NCI-H1417 (cell line): ENCODE results near the gene IL10RB.
"Not testable (repeated sequence)": the region's sequence is repeated elsewhere in the genome, so short reads cannot be mapped to it uniquely, and the experiment has no call there.

ENCODE experiments used
- DNase-seq, 3 experiments: peaks; one replicate each; lab custom pipeline; 2025; lab: John Stamatoyannopoulos, UW

Gene IL10RB

GRCh38 chr21:33266050-33266788, at the start of gene IL10RB:
Gene IL10RB, plus strand, starts transcription at chr21:33266367. Its CDS starts 99 bp downstream, at chr21:33266466.
- DNase-seq = peak; percentile 74 to 88 (median 86)

GRCh38 chr21:33217138-33217520, 49.0 kb upstream of the IL10RB start:
- no peak for DNase-seq

GRCh38 chr21:33219300-33219699, 46.9 kb upstream of the IL10RB start:
- no peak for DNase-seq

GRCh38 chr21:33219954-33220353, 46.2 kb upstream of the IL10RB start:
- DNase-seq = no peak

GRCh38 chr21:33225376-33225775, 40.8 kb upstream of the IL10RB start:
- DNase-seq = not testable (repeated sequence)

- DNase-seq = no peak
Observed at GRCh38 chr21:33228455-33228854, 37.7 kb upstream of the IL10RB start.

- DNase-seq = peak in 2 of 3 experiments; percentile 60 to 84
Observed at GRCh38 chr21:33229099-33229783, 36.9 kb upstream of the IL10RB start.

- DNase-seq = peak; percentile 79 to 97 (median 91)
Observed at GRCh38 chr21:33229784-33230544, 36.2 kb upstream of the IL10RB start, which contains the start of gene IFNAR2. Gene IFNAR2, plus strand, starts transcription at chr21:33229938. Its CDS starts 11,985 bp downstream, at chr21:33241923.

- peak in 2 of 3 experiments; percentile 72 to 79 for DNase-seq
Observed at GRCh38 chr21:33230545-33231324, 35.4 kb upstream of the IL10RB start.

GRCh38 chr21:33231526-33231925, 34.6 kb upstream of the IL10RB start:
- DNase-seq = no peak

- DNase-seq = no peak
Observed at GRCh38 chr21:33232291-33233034, 33.7 kb upstream of the IL10RB start.

GRCh38 chr21:33234635-33235520, 31.3 kb upstream of the IL10RB start:
- DNase-seq = no peak

- no peak for DNase-seq
Observed at GRCh38 chr21:33236013-33236686, 30.0 kb upstream of the IL10RB start.

GRCh38 chr21:33236766-33237165, 29.4 kb upstream of the IL10RB start:
- DNase-seq = no peak

GRCh38 chr21:33237486-33237885, 28.7 kb upstream of the IL10RB start:
- DNase-seq = no peak

- DNase-seq = no peak
Observed at GRCh38 chr21:33238146-33238545, 28.0 kb upstream of the IL10RB start.

GRCh38 chr21:33238565-33239255, 27.5 kb upstream of the IL10RB start:
- no peak for DNase-seq

GRCh38 chr21:33239559-33240127, 26.5 kb upstream of the IL10RB start:
- DNase-seq = not testable (repeated sequence)
